SK-N-MC (cell line): ENCODE results near the gene HDAC7.

Experiments used
- EZH2 ChIP-seq: fragments of 200-600 bp; sonication (generic); IDR thresholded peaks from one replicate; pipeline ENCODE4 v1.6.1; 2017; ENCODE audit warnings: antibody characterized with exemption
- FOXP2 ChIP-seq: optimal IDR thresholded peaks from 2 replicates; pipeline ENCODE3; 2011; ENCODE audit warnings: mild to moderate bottlenecking, moderate library complexity; ENCODE audit not compliant: insufficient read depth; ENCODE audit errors: extremely low read length, control extremely low read depth
- POLR2AphosphoS5 ChIP-seq: IDR thresholded peaks from 2 replicates; pipeline ENCODE4 v1.6.1; 2012; ENCODE audit warnings: mild to moderate bottlenecking, low read depth, low read length, borderline replicate concordance

DNA sequence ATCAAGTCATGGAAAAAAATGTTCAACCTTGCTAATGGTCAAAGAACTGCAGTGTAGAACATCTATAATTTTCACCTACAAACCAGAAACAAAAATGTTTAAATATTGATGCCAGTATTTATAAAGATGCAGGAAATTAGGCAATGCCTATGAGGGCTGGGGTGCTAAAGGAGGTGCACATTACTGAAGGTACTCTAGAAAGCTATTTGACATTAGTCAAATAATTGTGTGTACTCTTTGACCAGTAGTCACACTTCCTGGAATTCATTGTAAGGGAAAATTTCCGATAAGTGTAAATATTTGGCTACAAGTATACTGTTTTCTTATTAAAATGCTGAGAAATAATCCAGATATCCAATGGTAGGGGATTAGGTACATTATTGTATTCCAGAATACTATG lies 36.4 kb upstream of the HDAC7 start:
- TF ChIP-seq FOXP2 (no peak), POLR2AphosphoS5 (no peak), EZH2 (no peak)
